Stimulated activated naive CD8-positive, alpha-beta T cell treated with anti-CD3 and anti-CD28 coated beads, Interleukin-15, Interleukin-2, amounts not matched to agents 100 U/mL and 50 U/mL, for 24 hours (primary cell): ENCODE results near the gene SMOC2.
"Not testable (repeated sequence)": the region's sequence is repeated elsewhere in the genome, so short reads cannot be mapped to it uniquely, and the experiment has no call there.

ENCODE experiments used
- ATAC-seq: fragments of 150-1000 bp; cut with Tn5 transposase; one replicate; pipeline ENCODE4 v1.10.0; 2021
- DNase-seq: peaks from one replicate; pipeline ENCODE4 v3.0.0; 2021

Gene SMOC2

DNA sequence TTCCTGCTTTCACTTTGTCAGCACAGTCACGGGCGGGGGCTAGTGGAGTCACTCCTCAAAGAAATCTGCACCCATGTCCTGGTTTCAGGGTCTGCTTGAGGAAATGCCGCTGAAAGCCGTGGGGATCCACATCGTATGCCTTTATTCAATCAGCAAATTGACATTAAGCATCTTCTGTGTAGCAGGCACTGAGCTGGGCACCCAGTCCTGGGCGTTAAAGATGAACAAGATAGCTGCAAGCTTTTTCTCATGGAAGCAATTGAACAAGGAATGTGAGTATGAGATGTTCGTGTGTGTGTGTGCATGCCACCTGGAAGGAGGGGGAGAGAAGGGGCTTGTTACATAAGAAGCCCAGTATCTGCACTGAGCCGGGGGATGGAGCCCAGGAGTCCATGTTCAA, 243.9 kb downstream of the SMOC2 start:
- DNase-seq (no peak), ATAC-seq (no peak)

GRCh38 chr6:168686029-168686738, 245.2 kb downstream of the SMOC2 start:
- no peak for ATAC-seq

GRCh38 chr6:168686831-168687730, 246.1 kb downstream of the SMOC2 start:
- no peak for ATAC-seq

More at GRCh38 chr6:168686029-168686738, 245.2 kb downstream of the SMOC2 start:
- no peak for DNase-seq

GRCh38 chr6:168690271-168690670, 249.3 kb downstream of the SMOC2 start:
- ATAC-seq (no peak), DNase-seq (no peak)

More at GRCh38 chr6:168686831-168687730, 246.1 kb downstream of the SMOC2 start:
- no peak for DNase-seq

DNA sequence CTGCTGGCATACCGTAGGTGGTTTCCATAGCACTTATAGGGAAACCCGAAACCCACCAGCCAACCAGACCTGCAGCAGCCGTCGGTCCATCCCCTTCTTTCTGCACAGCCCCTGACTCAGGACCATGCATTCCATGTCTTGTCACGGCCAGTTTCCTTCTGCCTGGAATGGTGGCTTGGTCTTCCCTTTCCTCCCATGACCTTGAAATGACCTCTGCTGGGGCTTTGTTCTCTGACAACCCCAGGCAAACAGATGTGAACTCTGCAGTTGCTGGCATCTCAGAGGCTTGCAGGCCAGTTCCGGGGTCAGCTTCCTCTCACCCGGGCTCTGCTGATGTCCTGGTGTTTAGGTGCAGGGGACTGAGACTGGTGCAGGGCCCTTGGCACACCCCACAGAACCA, 250.8 kb downstream of the SMOC2 start:
- DNase-seq (no peak), ATAC-seq (no peak)

DNA sequence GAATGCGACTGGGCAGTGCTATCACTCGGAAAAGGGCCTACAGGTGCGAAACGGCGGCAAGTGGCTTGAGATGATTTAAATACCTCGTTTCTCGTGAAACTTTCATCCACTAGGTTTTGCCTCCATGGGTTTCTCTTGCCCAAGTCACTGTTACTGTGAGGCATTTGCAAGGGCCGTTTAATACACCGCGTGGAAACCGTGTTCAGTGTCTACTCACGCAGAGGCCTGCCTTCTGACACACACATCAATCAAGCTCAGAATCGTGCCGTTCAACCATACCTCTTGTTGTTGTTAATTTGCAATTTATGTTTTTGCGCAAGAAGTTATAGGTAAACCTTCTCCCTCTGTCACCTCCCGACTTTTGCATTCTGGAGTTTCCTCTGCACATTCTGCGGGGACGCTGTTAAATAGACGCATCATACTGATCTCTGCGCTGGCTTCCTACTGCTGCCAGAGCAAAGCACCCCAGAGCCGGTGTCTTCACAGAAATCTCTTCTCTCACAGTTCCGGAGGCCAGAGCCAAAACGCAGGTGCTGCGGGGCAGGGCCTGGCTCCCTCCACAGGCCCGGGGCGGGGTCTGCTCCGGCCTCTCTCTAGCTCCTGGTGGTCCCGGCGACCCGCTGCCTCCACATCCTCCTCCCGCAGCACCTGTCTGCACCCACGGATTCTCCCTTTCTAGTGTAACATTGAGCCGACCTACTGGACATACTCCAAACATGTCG, 251.4 kb downstream of the SMOC2 start:
- ATAC-seq (no peak), DNase-seq (no peak)

DNA sequence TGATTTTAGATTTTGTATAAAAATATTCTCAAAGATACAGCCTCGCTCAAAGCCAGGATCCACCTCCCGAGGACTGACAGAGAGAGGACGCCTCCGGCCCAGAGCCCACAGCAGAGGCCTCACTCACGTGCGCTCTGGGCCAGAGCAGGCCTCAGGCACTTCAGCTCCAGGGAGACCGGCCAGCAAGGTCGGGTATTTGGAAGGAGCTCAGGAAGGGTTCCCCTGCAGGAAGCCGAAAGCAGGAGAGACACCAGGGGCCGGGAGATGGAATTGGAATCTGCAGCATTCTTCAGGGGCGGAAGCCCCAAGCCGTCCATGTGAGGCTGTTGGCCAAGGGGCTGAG, 251.9 kb downstream of the SMOC2 start:
- ATAC-seq, DNase-seq: not testable (repeated sequence)

- not testable (repeated sequence) for ATAC-seq, DNase-seq
Measured at GRCh38 chr6:168694797-168695196, 253.8 kb downstream of the SMOC2 start.

GRCh38 chr6:168695701-168696100, 254.7 kb downstream of the SMOC2 start:
- ATAC-seq: no peak
- no peak for DNase-seq

GRCh38 chr6:168698923-168699322, 257.9 kb downstream of the SMOC2 start:
- DNase-seq: no peak
- no peak for ATAC-seq

DNA sequence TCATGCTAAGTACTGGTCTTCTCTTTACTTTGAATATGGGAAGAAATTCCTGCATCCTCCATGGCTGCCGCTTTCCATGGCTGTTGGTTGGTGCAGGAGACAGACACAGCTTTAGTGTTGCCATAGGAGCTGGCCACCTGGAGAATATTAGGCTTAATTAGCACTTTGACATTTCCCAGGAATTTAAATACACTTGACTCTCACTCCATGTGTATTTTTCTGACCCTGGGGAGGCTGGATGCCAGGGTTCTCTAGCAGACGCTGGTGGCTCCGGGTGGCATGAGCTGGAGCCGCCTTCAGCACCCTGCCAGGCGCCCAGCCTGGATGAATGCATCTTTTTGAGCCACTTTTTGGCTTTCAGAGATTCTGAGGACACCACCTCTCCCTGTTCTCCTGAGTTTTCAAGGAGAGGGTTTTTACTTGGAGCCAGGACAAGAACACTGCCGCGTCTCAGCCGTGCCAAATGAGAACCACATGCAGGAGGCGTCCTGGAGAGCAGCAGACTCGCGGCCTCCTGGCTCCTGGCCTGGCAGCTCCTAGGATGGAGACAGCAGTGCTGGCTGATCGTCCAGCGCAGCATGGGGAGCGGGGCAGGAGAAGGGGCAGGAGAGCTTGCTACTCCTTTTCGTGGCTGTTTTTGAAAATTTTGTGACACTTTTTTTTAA, 258.8 kb downstream of the SMOC2 start:
- no peak for DNase-seq
- no peak for ATAC-seq

- DNase-seq (no peak), ATAC-seq (no peak)
Measured at GRCh38 chr6:168700880-168701279, 259.9 kb downstream of the SMOC2 start.

GRCh38 chr6:168703990-168704389, 263.0 kb downstream of the SMOC2 start:
- no peak for DNase-seq
- ATAC-seq: no peak

DNA sequence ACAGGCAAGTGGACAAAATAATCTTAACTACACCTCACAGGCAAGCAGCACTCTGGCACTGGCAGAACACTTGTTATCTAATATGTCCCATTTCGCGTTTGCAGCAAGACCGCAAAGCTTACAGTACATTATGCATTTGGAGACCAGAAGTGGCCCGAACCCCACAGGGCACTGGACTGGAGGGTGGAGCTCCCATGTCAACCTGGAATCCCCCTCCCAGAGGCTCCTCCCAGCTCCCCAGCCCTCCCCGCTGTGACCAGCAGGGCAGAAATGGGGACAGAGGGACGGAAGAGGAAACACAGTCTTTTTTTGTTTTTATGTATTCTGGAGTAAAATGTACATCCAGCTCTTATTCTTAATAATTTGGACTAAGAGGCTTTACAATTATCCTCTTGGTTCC, 263.7 kb downstream of the SMOC2 start:
- ATAC-seq: no peak
- no peak for DNase-seq

DNA sequence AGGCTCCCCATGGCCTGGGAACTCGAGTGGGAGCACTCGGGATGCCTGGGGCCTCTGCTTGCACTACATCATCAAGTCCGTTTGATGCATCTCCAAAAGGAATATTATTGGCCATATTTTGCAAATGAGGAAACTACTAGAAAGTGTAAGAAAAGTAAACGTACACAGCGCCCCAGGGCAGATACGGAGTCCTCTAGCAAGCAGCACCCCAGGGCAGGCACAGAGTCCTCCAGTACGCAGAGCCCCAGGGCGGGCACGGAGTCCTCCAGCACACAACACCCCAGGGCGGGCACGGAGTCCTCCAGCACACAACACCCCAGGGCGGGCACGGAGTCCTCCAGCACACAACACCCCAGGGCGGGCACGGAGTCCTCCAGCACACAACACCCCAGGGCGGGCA, 264.3 kb downstream of the SMOC2 start:
- ATAC-seq, DNase-seq: not testable (repeated sequence)

GRCh38 chr6:168706471-168707177, 265.6 kb downstream of the SMOC2 start:
- ATAC-seq (no peak), DNase-seq (no peak)

- DNase-seq (no peak), ATAC-seq (no peak)
Measured at GRCh38 chr6:168708526-168708925, 267.5 kb downstream of the SMOC2 start.

DNA sequence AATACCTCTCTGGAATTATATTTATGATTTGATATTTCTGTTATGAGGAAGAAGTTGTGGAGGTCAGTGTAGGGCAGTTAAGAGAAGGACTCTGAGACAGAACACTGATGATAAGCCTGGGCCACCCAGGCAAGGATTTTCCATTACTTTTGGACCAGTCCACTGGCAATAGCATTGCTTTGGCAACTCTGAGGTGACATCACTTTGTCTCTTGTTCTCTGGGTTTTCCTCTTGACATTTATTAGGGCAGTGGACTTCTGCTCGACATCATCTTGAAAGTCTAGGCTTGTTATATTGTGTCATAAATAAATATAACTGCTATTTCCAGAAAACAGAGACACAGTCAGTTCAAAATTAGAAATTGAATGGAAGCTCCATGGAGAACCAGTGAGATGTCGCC, 268.0 kb downstream of the SMOC2 start:
- ATAC-seq (no peak), DNase-seq (no peak)

- DNase-seq (no peak), ATAC-seq (no peak)
Measured at GRCh38 chr6:168709390-168709789, 268.4 kb downstream of the SMOC2 start.

DNA sequence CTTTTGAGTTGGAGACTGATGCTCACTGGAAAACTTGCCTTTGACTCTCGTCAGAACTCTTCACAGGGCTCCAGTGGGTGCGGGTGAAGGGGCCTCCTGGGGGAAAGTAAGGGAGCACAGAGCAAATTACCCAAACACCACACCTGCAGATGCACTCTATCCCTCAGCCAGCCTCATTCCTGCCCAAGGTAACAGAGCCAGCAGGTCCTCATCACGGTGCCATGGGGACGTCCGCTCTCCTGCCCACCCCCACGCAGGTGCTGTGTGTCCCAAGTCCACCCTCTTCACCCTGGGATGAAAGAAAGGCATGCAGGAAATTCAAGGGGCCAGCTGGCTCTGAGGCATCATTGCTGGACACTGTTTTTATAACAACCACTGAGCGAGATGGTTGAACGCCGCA, 269.0 kb downstream of the SMOC2 start:
- DNase-seq (no peak), ATAC-seq (no peak)

- ATAC-seq (no peak), DNase-seq (no peak)
Measured at GRCh38 chr6:168711049-168711640, 270.2 kb downstream of the SMOC2 start.
